IMR-90 (cell line): ENCODE results near the gene TADA2A. TPM values are rescaled to one million over a fixed set of nuclear protein-coding genes. Genes with fewer than 3 reads are reported as not detected.
A peak's percentile ranks its signal among the peaks of the same experiment; 100 is the strongest.

Source experiments
- ATAC-seq: fragments of 200-7000 bp; cut with Tn5 transposase; 2 replicates; pipeline ENCODE4 v1.9.1; 2020; ENCODE audit warnings: low read depth, mild to moderate bottlenecking, moderate library complexity
- BruUV-seq: library from RNA; stranded (reverse); fragments of 400-500 nt; replicated peaks from 2 replicates; lab custom pipeline; 2021; lab: Mats Ljungman, UMichigan
- CTCF ChIA-PET: fragments of 300-600 bp; formaldehyde crosslinking; extraction: SDS; loops from one replicate; lab custom pipeline; 2021; ENCODE audit warnings: antibody characterized with exemption; lab: Yijun Ruan, JAX
- POLR2A ChIA-PET: fragments of 300-600 bp; sonication (Branson Sonifier 250); formaldehyde crosslinking; loops from one replicate; lab custom pipeline; 2022; ENCODE audit warnings: antibody characterized with exemption; ENCODE audit not compliant: unreplicated experiment; lab: Charles Lee
- DNase-seq: peaks from one replicate; pipeline ENCODE4 v3.0.0; 2013
- H2AFZ ChIP-seq: replicated peaks from 2 replicates; pipeline ENCODE3; 2013; ENCODE audit warnings: low read length, mild to moderate bottlenecking; ENCODE audit not compliant: poor library complexity
- H2AK5ac ChIP-seq: 2 replicates; pipeline ENCODE4 v1.6.1; 2013; ENCODE audit warnings: low read depth, low read length, inconsistent platforms
- H2AK9ac ChIP-seq: replicated peaks from 2 replicates; pipeline ENCODE3; 2013; ENCODE audit warnings: mild to moderate bottlenecking, low read depth, low read length, moderate library complexity; ENCODE audit not compliant: poor library complexity
- H2BK120ac ChIP-seq: 2 replicates; pipeline ENCODE4 v1.6.1; 2013; ENCODE audit warnings: low read depth, low read length, inconsistent platforms
- H2BK15ac ChIP-seq: 3 replicates; pipeline ENCODE4 v1.6.1; 2013; ENCODE audit warnings: low read depth, low read length, inconsistent platforms
- H2BK20ac ChIP-seq: 2 replicates; pipeline ENCODE4 v1.6.1; 2013; ENCODE audit warnings: low read depth, mild to moderate bottlenecking, inconsistent platforms, low read length, moderate library complexity
- H2BK5ac ChIP-seq: 2 replicates; pipeline ENCODE4 v1.6.1; 2013; ENCODE audit warnings: mild to moderate bottlenecking, low read depth, low read length, inconsistent platforms; ENCODE audit not compliant: poor library complexity, severe bottlenecking
- H3K14ac ChIP-seq: replicated peaks from 2 replicates; pipeline ENCODE4 v1.6.1; 2013; ENCODE audit warnings: low read depth, low read length, inconsistent platforms
- H3K18ac ChIP-seq: 2 replicates; pipeline ENCODE4 v1.6.1; 2013; ENCODE audit warnings: low read depth, low read length, control low read depth
- H3K23ac ChIP-seq: 2 replicates; pipeline ENCODE4 v1.6.1; 2013; ENCODE audit warnings: low read depth, low read length, inconsistent platforms
- H3K27ac ChIP-seq: 2 replicates; pipeline ENCODE4 v1.5.1; 2013; ENCODE audit warnings: mild to moderate bottlenecking, control low read depth, low read length; ENCODE audit not compliant: insufficient read depth
- H3K27me3 ChIP-seq: 2 replicates; pipeline ENCODE4 v1.6.1; 2013; ENCODE audit warnings: low read length; ENCODE audit not compliant: control insufficient read depth, insufficient read depth
- H3K36me3 ChIP-seq: 2 replicates; pipeline ENCODE4 v1.6.1; 2013; ENCODE audit warnings: low read length, mixed read lengths; ENCODE audit not compliant: control insufficient read depth, insufficient read depth
- H3K4ac ChIP-seq: 2 replicates; pipeline ENCODE4 v1.6.1; 2013; ENCODE audit warnings: low read depth, low read length, inconsistent platforms
- H3K4me1 ChIP-seq: 2 replicates; pipeline ENCODE4 v1.6.1; 2013; ENCODE audit warnings: low read length, mixed read lengths; ENCODE audit not compliant: control insufficient read depth, insufficient read depth
- H3K4me2 ChIP-seq: 2 replicates; pipeline ENCODE4 v1.6.1; 2013; ENCODE audit warnings: low read depth, mild to moderate bottlenecking, control low read depth, low read length, moderate library complexity
- H3K4me3 ChIP-seq: 2 replicates; pipeline ENCODE4 v1.5.1; 2013; ENCODE audit warnings: low read depth, mild to moderate bottlenecking, control low read depth, low read length, moderate library complexity; ENCODE audit not compliant: insufficient read depth
- H3K56ac ChIP-seq: 2 replicates; pipeline ENCODE4 v1.6.1; 2013; ENCODE audit warnings: low read length, inconsistent platforms; ENCODE audit not compliant: insufficient read depth; ENCODE audit errors: extremely low read depth
- H3K79me1 ChIP-seq, 2 experiments: 2 replicates each; pipeline ENCODE4 v1.6.1; 2013; ENCODE audit warnings: low read length in 2 of 2, inconsistent platforms in 1 of 2, low read depth in 1 of 2
- H3K9ac ChIP-seq: 2 replicates; pipeline ENCODE4 v1.6.1; 2013; ENCODE audit warnings: low read depth, low read length, control low read depth
- H3K9me1 ChIP-seq: 2 replicates; pipeline ENCODE4 v1.6.1; 2013; ENCODE audit warnings: low read length, inconsistent platforms; ENCODE audit not compliant: insufficient read depth
- H3K9me3 ChIP-seq: 2 replicates; pipeline ENCODE4 v1.6.1; 2013; ENCODE audit warnings: low read length; ENCODE audit not compliant: control insufficient read depth, insufficient read depth
- H4K20me1 ChIP-seq: 2 replicates; pipeline ENCODE4 v1.6.1; 2013; ENCODE audit warnings: low read length, inconsistent platforms; ENCODE audit not compliant: insufficient read depth
- H4K5ac ChIP-seq: 2 replicates; pipeline ENCODE4 v1.6.1; 2013; ENCODE audit warnings: mild to moderate bottlenecking, low read depth, low read length, control low read depth
- H4K8ac ChIP-seq, 2 experiments: 2 replicates each; pipeline ENCODE4 v1.6.1; 2013; ENCODE audit warnings: low read depth in 2 of 2, low read length in 2 of 2, control low read depth in 1 of 2, inconsistent platforms in 1 of 2
- H4K91ac ChIP-seq: 2 replicates; pipeline ENCODE4 v1.6.1; 2013; ENCODE audit warnings: low read depth, low read length, inconsistent platforms; ENCODE audit not compliant: insufficient read depth
- CHD1 ChIP-seq: IDR thresholded peaks from 2 replicates; pipeline ENCODE4 v1.6.1; 2012; ENCODE audit warnings: low read depth, low read length, improper control_type of control experiment
- MAZ ChIP-seq: IDR thresholded peaks from 2 replicates; pipeline ENCODE4 v1.6.1; 2012; ENCODE audit warnings: low read depth, mild to moderate bottlenecking, low read length, improper control_type of control experiment, moderate library complexity, borderline replicate concordance
- RCOR1 ChIP-seq: IDR thresholded peaks from 2 replicates; pipeline ENCODE4 v1.6.1; 2012; ENCODE audit warnings: mild to moderate bottlenecking, low read length, improper control_type of control experiment; ENCODE audit not compliant: insufficient replicate concordance
- SMC3 ChIP-seq: fragments of 150-350 bp; IDR thresholded peaks from 2 replicates; pipeline ENCODE4 v1.6.1; 2016; ENCODE audit warnings: low read depth, mild to moderate bottlenecking, antibody characterized with exemption, low read length, moderate library complexity
- USF2 ChIP-seq: fragments of 150-350 bp; IDR thresholded peaks from 2 replicates; pipeline ENCODE4 v1.6.1; 2017; ENCODE audit warnings: mild to moderate bottlenecking, antibody characterized with exemption, low read length, low read depth
- WGBS, 2 experiments: methylation state at CpG; one replicate each; pipeline versions ENCODE4 v1.1.5 to v1.1.7; 2013; ENCODE audit warnings: missing lambda C conversion rate in 2 of 2; ENCODE audit not compliant: insufficient read length in 1 of 2; ENCODE audit errors: extremely low coverage in 2 of 2; 5-methylcytosine and 5-hydroxymethylcytosine counted together
- dilution Hi-C: fragments of 300-500 bp; cut with HindIII; formaldehyde crosslinking; loops from one replicate; pipeline ENCODE4 v1.14.3; 2018; ENCODE audit warnings: low sequenced_read_pairs; ENCODE audit not compliant: unreplicated experiment
- in situ Hi-C: fragments of 300-500 bp; cut with MboI; formaldehyde crosslinking; loops from 3 replicates; pipeline ENCODE4 v1.14.3; 2019; ENCODE audit warnings: low sequenced_read_pairs, inconsistent platforms, mixed read lengths
- intact Hi-C: fragments of 100-400 bp; cut with micrococcal nuclease; formaldehyde crosslinking; loops from 2 replicates; pipeline ENCODE4 v1.10.0; 2022
- polyA plus RNA-seq, 3 experiments: library from polyadenylated mRNA; depleted of rRNA; stranded (reverse); fragments of >200 nt; gene quantifications; 2 replicates each; pipeline ENCODE4 v1.2.3, GENCODE V29; 2012; ENCODE audit warnings: low replicate concordance in 1 of 3
- total RNA-seq: library from RNA; depleted of rRNA; stranded (reverse); fragments of >200 nt; gene quantifications from 2 replicates; pipeline ENCODE4 v1.2.3, GENCODE V29; 2012
- TF ChIP-seq, protein P1 (sequence below): conservative IDR thresholded peaks from 2 replicates; pipeline ENCODE4 v1.5.1; 2012; ENCODE audit warnings: mild to moderate bottlenecking, low read depth, low read length, improper control_type of control experiment

TADA2A gene
- total and polyA plus RNA-seq, 2 of the 4 experiments (the other 2 are of a cell fraction): 13.1 to 19.7 TPM

DNA sequence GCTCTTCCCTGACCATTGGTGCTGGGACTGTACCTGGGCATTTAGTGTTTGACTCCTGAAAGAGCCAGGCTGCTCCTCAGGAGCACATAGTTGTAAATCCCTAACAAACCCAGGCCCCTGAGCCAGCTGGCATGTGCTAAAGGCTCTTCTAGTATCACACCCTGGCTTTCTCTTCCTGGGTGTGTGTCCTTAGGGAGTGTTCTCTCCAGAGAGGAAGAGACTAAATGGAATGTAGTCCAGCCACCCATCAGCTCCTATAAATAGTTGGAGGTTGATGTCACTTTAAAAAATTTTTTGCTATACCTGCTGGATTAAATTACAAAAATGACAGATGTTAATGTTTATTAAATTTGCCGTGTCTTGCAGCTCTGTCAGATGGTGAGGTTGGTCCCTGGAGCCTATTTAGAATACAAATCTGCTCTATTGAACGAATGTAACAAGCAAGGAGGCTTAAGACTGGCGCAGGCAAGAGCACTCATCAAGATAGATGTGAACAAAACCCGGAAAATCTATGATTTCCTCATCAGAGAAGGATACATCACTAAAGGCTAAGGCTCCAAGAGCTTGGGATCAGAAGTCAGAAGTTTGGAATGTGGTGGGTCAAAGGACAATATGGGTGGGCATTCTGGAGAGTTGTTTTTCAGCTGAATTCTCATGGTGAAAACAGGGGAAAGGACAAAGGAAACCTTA is 69.9 kb downstream of the TADA2A start:
- H3K9me1 ChIP-seq: peaks cover 5% of the 10 kb centered on the region; the same call in 1 of the 2 replicates
- peak overlapping the region; percentile 80 for H2BK120ac ChIP-seq
- peak overlapping the region; percentile 36; the same call in 1 of the 2 replicates for H3K27ac ChIP-seq
- H4K20me1 ChIP-seq: no peaks in the 10 kb centered on the region
- H3K9me3 ChIP-seq: no peaks in the 10 kb centered on the region
- BruUV-seq: no TSS peak
- 0 out of 2 replicates have a peak overlapping the region, but pooled peaks have one; percentile 2 for H4K91ac ChIP-seq
- no peak overlapping the region for H3K4me2 ChIP-seq
- in situ Hi-C loops: no loop called here
- H3K36me3 ChIP-seq: peaks cover 18% of the 10 kb centered on the region
- H3K18ac ChIP-seq: no peak overlapping the region
- no peak overlapping the region for H2AFZ ChIP-seq
- TF ChIP-seq USF2 (no peak), RCOR1 (no peak), MAZ (no peak), CHD1 (no peak), SMC3 (no peak)
- TF ChIP-seq, protein P1, sequence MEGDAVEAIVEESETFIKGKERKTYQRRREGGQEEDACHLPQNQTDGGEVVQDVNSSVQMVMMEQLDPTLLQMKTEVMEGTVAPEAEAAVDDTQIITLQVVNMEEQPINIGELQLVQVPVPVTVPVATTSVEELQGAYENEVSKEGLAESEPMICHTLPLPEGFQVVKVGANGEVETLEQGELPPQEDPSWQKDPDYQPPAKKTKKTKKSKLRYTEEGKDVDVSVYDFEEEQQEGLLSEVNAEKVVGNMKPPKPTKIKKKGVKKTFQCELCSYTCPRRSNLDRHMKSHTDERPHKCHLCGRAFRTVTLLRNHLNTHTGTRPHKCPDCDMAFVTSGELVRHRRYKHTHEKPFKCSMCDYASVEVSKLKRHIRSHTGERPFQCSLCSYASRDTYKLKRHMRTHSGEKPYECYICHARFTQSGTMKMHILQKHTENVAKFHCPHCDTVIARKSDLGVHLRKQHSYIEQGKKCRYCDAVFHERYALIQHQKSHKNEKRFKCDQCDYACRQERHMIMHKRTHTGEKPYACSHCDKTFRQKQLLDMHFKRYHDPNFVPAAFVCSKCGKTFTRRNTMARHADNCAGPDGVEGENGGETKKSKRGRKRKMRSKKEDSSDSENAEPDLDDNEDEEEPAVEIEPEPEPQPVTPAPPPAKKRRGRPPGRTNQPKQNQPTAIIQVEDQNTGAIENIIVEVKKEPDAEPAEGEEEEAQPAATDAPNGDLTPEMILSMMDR: no peak
- peak overlapping the region; percentile 40 for H2BK20ac ChIP-seq
- WGBS, 2 experiments: 69% methylated on average over 2 of the region's 4 CpGs; no CpG with 5 or more reads in 1 of the 2 experiments
- H3K79me1 ChIP-seq: peaks cover 0 to 12% of the 10 kb centered on the region in 2 experiments; a peak in 3 of 4 replicates
- H4K5ac ChIP-seq: peak overlapping the region; percentile 12; the same call in 1 of the 2 replicates
- dilution Hi-C loops: no loop called here
- no peak overlapping the region for H3K56ac ChIP-seq
- peak; percentile 72 for ATAC-seq
- peak overlapping the region; percentile 0 for H2AK9ac ChIP-seq
- ChIA-PET CTCF (interaction anchor here (1.1 kb wide), 1 partner anchor 14 kb away, joined by 3 read pairs; no protein-coding TSS in a partner anchor), POLR2A (interaction anchor here (0.6 kb wide), 1 partner anchor 13 kb away, joined by 3 read pairs; the partner anchor contains the start of gene DUSP14)
- peak overlapping the region; percentile 58 for H3K14ac ChIP-seq
- H2AK5ac ChIP-seq: peak overlapping the region; percentile 23
- intact Hi-C loops: no loop called here
- H3K23ac ChIP-seq: peak overlapping the region; percentile 54
- no peaks in the 10 kb centered on the region for H3K27me3 ChIP-seq
- H3K4me3 ChIP-seq: no peak overlapping the region
- peak overlapping the region; percentile 30 to 54; a peak in 3 of 4 replicates for H4K8ac ChIP-seq
- H2BK15ac ChIP-seq: peak overlapping the region; percentile 64; the same call in 1 of the 3 replicates
- peak; percentile 55 for DNase-seq
- H3K4ac ChIP-seq: peak overlapping the region; percentile 81
- H2BK5ac ChIP-seq: peak overlapping the region; percentile 8
- peaks cover 5% of the 10 kb centered on the region for H3K4me1 ChIP-seq
- H3K9ac ChIP-seq: no peak overlapping the region
